HG03039 (cell line): ENCODE measurements around the gene DLGAP1.

Source experiments
- ATAC-seq: cut with Tn5 transposase; IDR thresholded peaks from one replicate; pipeline ENCODE4 v1.9.1; 2021; ENCODE audit warnings: mild to moderate bottlenecking, moderate library complexity; ENCODE audit not compliant: unreplicated experiment

DLGAP1 gene

DNA sequence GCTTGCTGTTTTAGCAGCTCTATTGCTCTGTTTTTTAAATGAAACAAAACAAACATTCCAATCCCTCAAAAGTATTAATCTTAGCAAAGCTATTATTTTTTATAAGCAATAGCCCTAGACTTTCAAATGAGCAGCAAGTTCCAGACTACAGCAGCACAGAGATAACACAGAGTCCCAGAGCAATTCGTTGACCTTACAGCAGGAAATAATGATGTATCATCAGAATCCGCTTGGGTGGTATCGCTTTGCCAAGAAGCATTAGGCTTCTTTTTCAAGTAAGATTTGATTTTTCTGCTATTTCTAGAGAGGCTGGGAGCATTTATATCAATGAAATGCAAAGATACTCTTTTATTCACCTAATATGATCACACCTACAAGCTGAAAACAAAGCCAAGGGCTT lies 209.7 kb downstream of the DLGAP1 start:
- ATAC-seq, result no peak

DNA sequence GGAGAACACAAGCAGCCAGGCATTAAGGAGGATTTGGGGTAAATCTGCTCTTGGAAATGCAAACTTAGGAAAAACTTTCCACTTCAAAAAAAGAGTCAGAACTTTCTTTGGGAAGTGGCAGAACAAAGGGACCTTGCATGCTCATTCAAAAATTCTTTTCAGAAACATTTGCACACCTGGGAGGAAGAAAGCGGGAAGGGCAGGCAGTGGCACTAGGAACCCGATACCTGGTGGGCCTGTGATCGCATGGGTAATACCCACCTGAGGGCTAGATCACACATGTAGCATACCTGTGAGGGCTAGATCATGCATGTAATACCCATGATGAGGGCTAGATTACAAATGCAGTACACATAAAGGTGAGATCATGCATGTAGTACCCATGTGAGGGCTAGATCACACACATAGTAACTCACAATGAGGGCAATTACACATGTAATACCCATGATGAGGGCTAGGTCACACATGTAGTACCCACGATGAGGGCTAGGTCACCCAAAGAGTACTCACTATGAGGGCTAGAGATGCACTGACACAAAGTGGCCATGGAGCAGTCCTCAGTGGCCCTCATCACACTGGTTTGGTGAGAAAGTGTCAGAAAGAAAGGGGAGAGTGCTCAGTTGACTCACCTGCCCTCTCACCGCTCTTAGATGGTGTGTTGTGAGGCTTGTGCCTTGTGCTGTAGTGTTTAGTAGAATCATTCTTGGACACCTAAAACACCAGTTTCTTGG lies 212.5 kb downstream of the DLGAP1 start:
- ATAC-seq, result no peak

DNA sequence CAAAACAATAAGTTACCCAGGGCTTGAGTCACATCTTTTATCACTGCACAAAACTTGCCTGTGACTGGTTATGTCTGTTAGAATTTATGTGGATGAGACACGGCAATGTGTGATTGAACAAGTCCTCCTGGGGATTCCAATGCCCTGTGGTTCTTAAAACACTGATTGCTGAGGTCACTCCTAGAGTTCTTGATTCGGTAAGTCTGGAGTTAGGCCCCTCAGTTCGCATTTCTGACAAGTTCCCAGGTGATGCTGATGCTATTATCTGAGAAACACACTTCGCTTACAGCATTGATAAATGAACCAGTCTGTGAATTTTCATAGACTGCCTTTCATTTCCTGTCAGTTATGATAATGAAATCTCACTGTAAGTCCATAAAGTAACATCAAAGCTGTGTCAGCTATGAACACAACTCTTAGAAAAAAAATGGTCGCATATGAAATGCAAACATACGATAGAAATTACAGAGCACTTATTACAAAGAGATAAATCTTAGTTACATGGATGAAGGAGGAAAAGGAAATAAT lies 214.0 kb downstream of the DLGAP1 start:
- ATAC-seq, result no peak

DNA sequence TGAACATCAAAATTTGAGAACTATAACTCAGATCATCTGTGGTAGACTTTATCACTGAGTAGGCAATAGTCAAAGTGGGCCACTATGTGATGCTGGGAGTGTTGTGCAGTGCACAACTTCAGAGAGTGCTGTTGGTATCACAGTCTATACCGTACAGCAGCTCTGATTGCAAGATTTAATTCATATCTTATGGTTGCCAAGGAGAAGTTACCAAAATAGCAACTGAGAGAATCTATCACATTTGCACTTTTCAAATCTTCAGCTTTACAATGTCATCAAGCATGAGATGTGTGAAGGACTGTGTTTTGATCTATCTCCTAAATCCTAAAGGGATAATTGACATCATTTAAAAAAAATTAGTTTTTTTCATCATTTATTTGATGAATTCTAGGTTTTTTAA lies 216.1 kb downstream of the DLGAP1 start:
- ATAC-seq, result no peak

DNA sequence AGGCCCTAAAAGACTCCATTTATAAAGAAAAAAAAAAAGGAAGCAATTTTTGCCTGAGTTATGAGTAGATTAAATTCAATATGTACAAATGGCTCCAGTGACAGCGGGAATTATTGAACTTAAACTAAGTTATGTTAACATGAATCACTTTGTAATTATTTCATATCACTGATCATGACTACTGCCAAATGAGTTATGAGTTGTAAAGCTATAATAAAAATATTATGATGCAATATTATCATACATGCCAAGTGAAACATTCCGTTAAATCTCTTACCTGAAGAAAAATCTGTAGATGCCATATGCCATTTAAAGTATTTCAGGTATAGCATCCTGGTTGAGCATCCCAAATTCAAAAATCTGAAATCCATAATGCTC lies 217.5 kb downstream of the DLGAP1 start:
- ATAC-seq, result no peak

DNA sequence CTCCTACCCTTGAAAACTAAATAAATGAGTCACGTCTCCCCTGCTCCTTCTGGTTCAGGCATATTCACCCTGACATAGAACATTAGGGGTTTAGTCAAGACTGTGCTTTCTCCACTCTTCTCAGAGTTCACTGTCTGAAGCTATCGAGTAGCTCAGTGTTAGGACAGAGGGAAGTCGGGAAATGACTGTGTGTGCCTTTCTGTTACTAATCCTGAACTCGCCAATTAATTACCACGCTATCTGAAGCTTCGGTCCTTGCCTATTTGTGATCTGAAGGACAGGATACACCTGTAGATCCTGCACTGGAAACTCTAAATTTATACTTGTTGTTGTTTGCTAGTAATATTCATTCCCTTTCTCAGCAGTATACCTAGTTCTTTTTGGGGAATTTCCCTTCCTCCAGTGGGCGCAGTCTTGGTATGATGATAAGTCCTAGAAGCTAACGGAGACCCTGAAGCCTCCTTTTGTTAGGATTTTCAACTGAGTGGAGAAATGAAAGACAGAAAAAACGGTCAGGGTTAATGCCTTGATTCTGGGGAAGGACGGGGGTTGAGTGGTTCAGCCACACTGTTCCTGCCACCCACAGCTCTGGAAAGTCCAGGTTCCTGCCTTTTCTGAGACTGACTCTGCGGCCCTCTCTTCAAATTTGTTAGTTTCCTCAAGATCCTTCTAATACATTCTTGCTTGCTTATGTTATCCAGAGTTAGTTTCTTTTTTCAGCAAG lies 218.0 kb downstream of the DLGAP1 start:
- ATAC-seq, result no peak

DNA sequence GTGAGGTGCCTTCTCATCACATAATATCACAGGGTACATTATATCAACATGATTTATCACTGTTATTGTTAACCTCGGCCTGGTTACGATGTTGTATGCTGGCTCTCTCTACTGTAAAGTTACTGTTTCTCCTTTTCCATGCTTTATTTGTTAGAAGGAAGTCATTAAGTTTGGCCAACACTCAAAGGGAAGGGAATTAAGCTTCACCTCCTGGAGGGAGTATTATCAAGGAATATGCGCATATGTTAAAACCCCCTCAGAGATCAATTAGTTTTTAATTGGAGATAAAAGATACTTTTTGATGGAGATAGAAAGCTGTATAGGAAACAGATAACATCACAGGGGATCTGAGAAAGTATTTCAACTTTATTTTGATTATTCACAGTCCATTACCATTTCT lies 221.6 kb downstream of the DLGAP1 start:
- ATAC-seq, result no peak

DNA sequence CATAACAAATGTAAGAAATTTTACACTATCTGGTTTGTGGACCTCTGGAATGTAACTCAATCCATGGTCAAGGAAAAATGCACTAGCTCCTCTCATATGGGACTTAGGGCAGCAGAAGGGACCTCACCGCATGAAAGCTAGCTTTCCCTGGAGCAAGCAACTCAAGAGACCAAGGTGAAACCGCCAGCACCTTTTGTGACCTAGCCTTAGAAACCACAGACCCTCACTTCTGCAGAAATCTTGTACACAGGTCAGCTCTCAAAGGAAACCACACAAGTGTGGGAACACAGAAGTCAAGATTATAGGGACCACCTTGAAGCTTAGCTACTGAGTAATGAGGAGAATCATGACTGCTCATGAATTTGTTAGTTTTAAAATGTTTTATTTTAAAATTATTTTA lies 222.5 kb downstream of the DLGAP1 start:
- ATAC-seq, result no peak

DNA sequence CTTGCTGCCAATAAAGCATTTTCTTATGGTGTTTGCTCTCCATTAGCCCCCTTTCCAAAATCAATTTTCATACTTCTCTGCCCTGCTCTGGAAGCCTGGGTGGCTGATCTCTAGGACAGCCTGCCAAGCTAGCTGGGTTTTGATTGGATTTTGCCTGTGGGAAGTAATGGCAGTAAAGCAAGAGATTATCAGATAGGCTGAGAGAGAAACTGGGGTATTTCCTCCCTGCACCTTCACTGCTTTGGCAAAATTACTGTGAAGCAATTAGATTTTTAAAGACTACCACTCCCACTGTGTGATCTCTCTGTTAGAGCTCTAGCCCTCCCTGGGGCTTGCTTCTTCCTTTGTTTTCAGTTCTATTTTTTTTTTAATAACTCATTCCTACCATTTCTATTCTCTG lies 223.8 kb downstream of the DLGAP1 start:
- no peak for ATAC-seq

DNA sequence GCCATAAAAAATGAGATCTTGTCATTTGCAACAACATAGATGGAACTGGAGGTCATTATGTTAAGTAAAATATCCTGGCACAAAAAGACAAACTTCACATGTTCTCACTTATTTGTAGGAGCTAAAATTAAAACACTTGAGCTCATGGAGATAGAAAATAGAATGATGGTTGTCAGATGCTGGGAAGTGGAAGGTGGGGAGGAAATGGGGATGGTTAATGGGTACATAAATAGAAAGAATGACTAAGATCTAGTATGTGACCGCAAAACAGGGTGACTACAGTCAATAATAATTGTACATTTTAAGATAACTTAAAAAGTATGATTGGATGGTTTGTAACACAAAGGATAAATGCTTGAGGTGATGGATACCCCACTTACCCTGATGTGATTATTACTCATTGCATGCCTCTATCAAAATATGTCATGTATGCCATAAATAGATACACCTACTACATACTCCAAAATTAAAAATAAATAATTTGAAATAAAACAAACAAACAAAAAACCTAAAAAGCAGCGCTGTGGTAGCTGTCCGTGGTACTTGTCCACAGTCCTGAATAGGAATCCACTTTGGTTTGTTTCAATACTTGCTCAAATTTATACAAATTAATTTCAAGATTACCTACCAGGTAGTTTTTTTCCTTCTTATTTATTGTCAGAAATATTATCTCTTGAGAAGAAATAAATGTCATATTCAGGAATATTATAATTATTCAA lies 224.5 kb downstream of the DLGAP1 start:
- no peak for ATAC-seq

DNA sequence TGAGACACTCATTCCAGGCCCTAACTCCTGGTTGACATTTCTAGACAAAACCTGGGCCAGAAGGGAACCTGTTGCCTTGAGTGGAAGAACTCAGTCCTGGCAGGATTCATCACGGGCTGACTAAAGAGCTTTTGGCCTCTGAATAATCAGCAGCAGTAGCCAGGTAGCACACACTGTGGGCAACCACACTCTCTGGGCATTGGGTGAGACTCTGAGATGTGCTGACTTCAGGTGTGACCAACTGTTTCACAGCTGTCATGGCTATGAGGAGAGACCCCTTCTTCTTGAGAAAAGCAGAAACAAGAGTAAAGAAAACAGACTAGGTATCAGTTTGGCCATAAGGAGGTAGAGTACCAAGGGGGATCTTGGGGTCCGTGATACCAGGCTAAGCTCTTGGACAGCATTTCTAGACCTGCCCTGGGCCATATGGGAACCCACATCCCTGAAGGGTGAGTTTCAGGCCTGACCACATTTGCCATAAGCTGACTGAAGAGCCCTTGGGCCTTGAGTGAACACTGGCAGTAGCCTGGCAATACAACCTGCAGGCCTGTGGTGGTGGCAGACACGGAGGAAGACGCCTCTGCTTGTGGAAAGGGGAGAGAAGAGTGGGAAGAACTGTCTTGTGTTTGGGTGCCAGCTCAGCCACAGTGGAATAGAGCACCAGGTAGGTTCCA lies 230.9 kb downstream of the DLGAP1 start:
- ATAC-seq, result no peak

DNA sequence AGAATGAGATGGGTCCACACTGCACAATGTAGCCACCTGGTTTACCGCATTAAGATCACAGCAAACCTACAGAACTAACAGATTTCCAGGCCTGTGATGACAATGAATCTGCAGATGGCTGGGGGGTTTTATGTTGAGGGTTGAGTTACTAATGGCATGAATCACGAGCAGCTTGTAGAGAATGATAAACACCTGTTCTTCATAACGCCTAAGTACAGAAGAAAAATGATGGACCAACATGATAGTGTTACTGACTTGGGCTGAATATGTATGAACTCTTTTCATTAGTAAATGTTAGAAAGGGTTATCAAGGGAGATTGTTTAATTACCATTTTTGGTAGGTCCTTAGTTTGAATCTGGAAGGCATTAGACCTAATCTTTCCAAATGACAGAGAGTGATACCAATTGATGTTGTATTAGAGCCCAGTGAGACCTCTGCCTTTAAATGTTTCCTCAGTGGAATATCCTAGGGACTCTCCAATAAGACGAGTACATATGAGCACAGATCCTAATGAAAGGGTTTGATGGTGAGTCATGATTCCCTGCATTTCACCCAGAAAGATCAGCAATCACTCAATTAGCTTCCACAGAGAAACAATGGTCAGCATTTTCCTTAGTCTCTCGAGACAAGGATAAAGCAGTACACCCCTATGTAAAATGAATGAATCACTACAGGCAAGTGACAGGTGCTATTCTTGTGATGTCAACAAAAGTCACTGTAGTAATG lies 243.8 kb downstream of the DLGAP1 start:
- no peak for ATAC-seq

DNA sequence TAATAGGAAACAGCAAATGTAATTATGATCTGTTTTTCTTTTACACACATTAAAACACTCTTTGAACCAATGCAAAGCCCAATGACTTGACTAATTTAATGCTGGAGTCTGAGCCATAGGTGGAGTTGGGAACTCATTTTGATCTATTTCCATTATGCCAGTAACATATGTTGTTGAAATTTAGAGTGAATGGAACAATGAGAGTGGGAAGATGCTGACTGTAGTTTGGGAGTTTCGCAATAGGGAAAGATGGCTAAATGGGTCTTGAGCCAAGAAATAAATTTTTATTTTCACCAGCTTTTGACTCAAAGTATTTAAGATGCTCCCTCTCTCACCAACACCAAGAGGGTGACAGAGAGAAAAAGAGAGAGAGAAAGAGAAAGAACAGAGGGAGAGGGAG lies 246.7 kb downstream of the DLGAP1 start:
- ATAC-seq, result no peak

DNA sequence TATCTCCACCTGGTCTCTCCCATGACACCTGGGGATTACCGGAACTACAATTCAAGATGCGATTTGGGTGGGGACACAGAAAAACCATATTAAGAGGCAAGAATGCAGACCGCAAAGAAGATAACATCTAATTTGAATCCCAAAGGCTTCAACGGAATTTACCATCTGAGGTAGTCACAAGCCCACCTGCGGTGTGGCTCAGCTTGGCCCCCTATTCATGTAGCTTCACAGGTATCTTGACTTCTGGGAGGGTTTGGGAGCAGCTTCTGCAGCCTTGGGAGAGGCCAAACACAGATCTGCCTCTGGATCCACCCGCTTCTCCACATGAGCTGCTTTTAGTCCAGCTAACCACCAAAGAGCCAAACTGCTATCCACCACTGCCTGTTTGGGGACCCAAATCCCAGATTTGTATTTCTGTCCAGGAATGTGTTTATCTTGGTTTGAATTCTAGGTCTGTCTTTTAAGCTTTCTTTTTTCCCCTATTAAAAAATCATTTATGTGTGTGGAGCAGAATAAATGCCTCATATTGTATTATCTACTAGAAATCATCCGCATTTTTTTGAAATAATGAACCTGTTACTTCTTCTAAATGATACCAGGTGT lies 247.6 kb downstream of the DLGAP1 start:
- ATAC-seq, result no peak

DNA sequence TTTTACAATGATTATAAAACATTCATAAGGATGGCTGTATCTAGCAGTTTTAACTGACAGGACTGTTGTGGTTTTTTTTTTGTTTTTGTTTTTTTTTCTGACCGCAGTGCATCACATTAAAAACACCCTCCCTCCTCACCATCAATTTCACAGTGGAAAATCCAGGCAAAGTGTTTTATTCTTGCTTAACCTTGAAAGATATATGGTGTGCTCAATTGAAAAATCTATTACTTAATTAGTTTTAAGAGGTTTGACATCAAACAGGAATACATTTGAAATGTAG lies 250.7 kb downstream of the DLGAP1 start:
- ATAC-seq, result no peak

DNA sequence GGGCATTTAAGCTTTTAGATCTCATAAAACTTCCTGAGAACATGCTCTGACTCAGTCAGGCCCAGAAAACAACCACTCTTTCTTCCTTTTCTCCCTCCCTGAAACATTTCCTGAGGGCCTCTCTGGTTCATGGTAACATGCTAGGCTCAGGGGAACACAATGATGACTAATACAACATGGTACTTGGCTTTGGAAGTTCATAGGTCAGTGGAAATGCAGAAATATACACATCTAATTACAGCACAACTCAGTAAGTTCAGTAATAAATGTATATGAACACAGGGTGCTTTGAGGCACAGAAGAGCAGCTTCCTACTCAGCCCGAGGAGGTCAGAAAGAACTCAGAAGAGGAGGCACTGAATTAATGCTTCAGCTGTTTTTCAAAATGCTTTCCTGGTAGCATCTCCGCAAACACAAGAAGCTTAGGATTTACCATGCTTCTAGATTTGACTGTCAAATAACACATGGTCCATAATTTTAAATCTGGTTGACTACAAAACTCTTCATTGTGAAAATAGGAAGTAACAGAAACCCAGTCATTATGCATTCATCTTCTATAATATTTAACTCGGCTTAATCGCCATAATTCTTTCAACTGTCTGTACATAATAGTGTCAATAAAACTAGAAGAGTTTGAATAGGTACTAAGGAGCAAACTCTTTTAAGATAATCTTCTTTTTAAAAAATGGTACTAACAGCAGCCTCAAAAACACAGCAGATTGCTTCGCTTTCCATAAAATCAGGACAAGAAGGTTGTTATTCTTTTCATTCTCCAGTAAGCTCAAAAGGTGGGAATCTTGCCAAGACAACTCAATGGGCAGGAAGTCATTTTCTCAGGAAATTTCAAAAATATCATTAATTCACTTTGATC lies 251.3 kb downstream of the DLGAP1 start:
- ATAC-seq, result no peak

DNA sequence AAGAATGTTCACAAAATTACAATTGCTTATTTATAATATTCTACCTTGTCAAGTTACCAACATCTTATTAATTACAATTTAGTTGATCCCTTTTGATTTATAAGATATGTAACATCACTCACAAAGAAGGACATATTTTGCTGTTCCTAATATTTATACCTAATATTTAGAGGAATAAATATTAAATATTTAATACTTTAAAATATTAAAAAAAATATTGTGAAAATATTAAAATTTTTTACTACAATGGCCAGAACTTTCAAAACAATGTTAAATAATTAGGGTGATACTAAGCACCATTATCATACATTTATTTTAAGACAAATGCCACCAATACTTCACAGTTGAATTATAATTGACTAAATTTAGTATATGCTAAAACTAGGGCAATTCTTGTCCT lies 254.7 kb downstream of the DLGAP1 start:
- ATAC-seq, result no peak

DNA sequence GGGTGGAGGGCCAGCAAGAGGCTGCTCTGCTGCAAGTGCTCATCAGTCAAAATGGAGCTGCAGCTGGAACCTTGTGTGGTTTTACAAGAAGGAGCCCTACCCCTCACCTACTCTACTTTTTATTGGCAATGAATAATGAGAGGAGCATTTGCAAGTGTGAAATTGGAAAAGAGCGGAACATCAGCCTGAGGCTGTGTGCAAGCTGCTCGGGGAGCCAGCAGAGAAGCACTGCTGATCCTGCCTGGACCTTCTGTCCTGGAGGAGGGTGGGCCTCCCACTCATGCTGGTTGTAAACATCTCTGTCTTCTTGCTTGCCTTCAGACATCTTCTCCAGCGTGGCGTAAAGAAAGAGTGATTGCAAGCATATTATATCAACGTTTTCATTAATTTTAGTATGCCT lies 256.2 kb downstream of the DLGAP1 start:
- no peak for ATAC-seq

DNA sequence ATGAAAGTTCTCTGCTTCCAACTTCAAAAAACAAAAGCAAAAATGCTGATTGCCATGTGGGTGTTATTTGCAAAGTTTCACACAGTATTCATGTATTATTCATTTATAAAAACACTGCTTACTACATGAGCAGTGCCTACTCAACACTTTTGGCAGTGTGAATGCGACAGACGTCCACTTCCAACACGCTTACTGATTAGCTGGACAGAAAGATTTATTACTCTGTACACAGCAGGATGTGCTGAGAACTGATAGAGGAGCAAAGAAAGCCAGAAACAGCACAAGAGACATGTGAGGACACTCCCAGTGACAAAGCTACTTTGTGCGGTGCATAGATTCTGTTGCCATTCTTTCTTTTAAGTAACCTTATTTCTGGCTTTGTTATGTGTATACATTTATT lies 258.8 kb downstream of the DLGAP1 start:
- no peak for ATAC-seq

DNA sequence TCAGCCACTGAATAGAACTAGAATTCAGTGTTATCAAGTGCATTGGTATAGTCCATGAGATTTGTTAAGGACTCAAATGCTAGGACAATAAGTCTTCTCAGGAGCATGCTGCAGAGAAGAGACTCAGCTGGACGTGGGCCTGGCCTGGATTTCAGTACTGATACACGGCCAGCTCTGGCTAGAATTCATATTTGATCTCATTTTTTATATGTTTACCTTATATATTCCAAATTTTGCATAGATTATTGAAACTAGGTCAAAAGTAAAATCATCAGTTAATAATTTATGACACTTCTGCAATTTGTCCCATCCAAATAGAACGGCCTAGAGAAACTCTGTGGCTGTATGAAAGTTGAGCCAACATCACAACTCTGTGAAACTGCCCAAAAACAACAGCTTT lies 262.0 kb downstream of the DLGAP1 start:
- no peak for ATAC-seq
